Testis (tissue), 2 donors: Measurements from ENCODE around the gene IL34.

Experiments used
- POLR2A ChIP-seq: fragments of 450-650 bp; IDR thresholded peaks from one replicate; pipeline ENCODE4 v1.6.1; 2017; ENCODE audit warnings: antibody characterized with exemption, mild to moderate bottlenecking, moderate library complexity
- TF ChIP-seq, protein P1 (sequence below), 3 experiments: fragments of 450-650 bp in 2 of 3; fragments of 200-600 bp in 1 of 3; sonication (generic) in 1 of 3; IDR thresholded peaks; one replicate each; pipeline ENCODE4 v1.5.1; 2016 to 2019; ENCODE audit warnings: antibody characterized with exemption in 3 of 3, mild to moderate bottlenecking in 2 of 3, moderate library complexity in 1 of 3

GRCh38 chr16:70704586-70704985 is 58.2 kb downstream of the IL34 start:
- TF ChIP-seq, protein P1, sequence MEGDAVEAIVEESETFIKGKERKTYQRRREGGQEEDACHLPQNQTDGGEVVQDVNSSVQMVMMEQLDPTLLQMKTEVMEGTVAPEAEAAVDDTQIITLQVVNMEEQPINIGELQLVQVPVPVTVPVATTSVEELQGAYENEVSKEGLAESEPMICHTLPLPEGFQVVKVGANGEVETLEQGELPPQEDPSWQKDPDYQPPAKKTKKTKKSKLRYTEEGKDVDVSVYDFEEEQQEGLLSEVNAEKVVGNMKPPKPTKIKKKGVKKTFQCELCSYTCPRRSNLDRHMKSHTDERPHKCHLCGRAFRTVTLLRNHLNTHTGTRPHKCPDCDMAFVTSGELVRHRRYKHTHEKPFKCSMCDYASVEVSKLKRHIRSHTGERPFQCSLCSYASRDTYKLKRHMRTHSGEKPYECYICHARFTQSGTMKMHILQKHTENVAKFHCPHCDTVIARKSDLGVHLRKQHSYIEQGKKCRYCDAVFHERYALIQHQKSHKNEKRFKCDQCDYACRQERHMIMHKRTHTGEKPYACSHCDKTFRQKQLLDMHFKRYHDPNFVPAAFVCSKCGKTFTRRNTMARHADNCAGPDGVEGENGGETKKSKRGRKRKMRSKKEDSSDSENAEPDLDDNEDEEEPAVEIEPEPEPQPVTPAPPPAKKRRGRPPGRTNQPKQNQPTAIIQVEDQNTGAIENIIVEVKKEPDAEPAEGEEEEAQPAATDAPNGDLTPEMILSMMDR (IDR thresholded peaks at IDR 0.05) = no peak
- TF ChIP-seq POLR2A = no peak
